ENCODE measurements around the gene CTXND1. TPM values are rescaled to one million over a fixed set of nuclear protein-coding genes. Genes with fewer than 3 reads are reported as not detected.
"Not testable (repeated sequence)": the region's sequence is repeated elsewhere in the genome, so short reads cannot be mapped to it uniquely, and the experiment has no call there.

Gene CTXND1
- not detected in 2 replicates for total RNA-seq

- Histone ChIP-seq H2AFZ (ENCODE audit: low read length) (peak within 1 kb of the TSS; percentile 20), H3K27me3 (ENCODE audit: insufficient read depth, low read length) (peaks cover 87% of the 10 kb centered on the region), H3K9me3 (ENCODE audit: low read depth, low read length) (no peaks in the 10 kb centered on the region), H3K36me3 (ENCODE audit: insufficient read depth, low read length) (no peaks in the 10 kb centered on the region), H3K4me2 (ENCODE audit: insufficient read depth, low read length) (peak within 1 kb of the TSS; percentile 32), H3K79me2 (ENCODE audit: insufficient read depth, low read length) (no peaks in the 10 kb centered on the region), H4K20me1 (ENCODE audit: insufficient read depth, low read length) (no peaks in the 10 kb centered on the region), H3K4me3 (ENCODE audit: insufficient read depth, low read length) (peak within 1 kb of the TSS; percentile 25), H3K27ac (ENCODE audit: low read depth, low read length) (no peak within 1 kb of the TSS), H3K4me1 (ENCODE audit: insufficient read depth, low read length) (no peaks in the 10 kb centered on the region)
- TF ChIP-seq CTCF (IDR thresholded peaks at IDR 0.05; ENCODE audit: extremely low read depth, low read depth, low read length) = no peak
- DNase-seq (ENCODE audit: insufficient read length, low spot score, missing footprints) = no peak
Measured at GRCh38 chr15:80252121-80252518, at the start of gene CTXND1. TSS of gene CTXND1 (minus strand) at chr15:80252213. CDS start at chr15:80201949, 50,264 bp downstream.

- H3K27ac ChIP-seq (ENCODE audit: low read depth, low read length) = no peak overlapping the region
- TF ChIP-seq CTCF (IDR thresholded peaks at IDR 0.05; ENCODE audit: extremely low read depth, low read depth, low read length) = no peak
- no peaks in the 10 kb centered on the region for H3K4me1 ChIP-seq (ENCODE audit: insufficient read depth, low read length)
- DNase-seq (ENCODE audit: insufficient read length, low spot score, missing footprints) = no peak
- no peak overlapping the region for H3K4me3 ChIP-seq (ENCODE audit: insufficient read depth, low read length)
- no peaks in the 10 kb centered on the region for H3K79me2 ChIP-seq (ENCODE audit: insufficient read depth, low read length)
- no peaks in the 10 kb centered on the region for H4K20me1 ChIP-seq (ENCODE audit: insufficient read depth, low read length)
- H3K36me3 ChIP-seq (ENCODE audit: insufficient read depth, low read length) = no peaks in the 10 kb centered on the region
- H2AFZ ChIP-seq (ENCODE audit: low read length) = no peak overlapping the region
- H3K9me3 ChIP-seq (ENCODE audit: low read depth, low read length) = no peaks in the 10 kb centered on the region
- H3K27me3 ChIP-seq (ENCODE audit: insufficient read depth, low read length) = no peaks in the 10 kb centered on the region
- no peak overlapping the region for H3K4me2 ChIP-seq (ENCODE audit: insufficient read depth, low read length)
Measured at GRCh38 chr15:80301472-80301871, 49.5 kb upstream of the CTXND1 start.

DNA sequence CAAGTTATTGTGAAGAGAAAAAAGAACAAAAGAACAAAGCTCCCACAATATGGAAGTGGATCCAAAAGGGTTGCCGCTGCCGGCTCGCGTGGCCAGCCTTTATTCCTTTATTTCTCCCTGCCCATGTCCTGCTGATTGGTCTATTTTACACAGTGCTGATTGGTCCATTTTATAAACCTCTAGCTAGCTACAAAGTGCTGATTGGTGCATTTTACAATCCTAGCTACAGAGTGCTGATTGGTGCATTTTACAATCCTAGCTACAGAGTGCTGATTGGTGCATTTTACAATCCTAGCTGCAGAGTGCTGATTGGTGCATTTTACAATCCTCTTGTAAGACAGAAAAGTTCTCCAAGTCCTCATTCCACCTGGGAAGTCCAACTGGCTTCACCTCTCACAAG, 43.8 kb upstream of the CTXND1 start:
- H3K9me3 ChIP-seq (ENCODE audit: low read depth, low read length); H3K27ac ChIP-seq (ENCODE audit: low read depth, low read length); H3K27me3 ChIP-seq (ENCODE audit: insufficient read depth, low read length); DNase-seq (ENCODE audit: insufficient read length, low spot score, missing footprints); H3K4me3 ChIP-seq (ENCODE audit: insufficient read depth, low read length); H3K4me2 ChIP-seq (ENCODE audit: insufficient read depth, low read length); H3K79me2 ChIP-seq (ENCODE audit: insufficient read depth, low read length); H3K4me1 ChIP-seq (ENCODE audit: insufficient read depth, low read length); H3K36me3 ChIP-seq (ENCODE audit: insufficient read depth, low read length); H4K20me1 ChIP-seq (ENCODE audit: insufficient read depth, low read length); H2AFZ ChIP-seq (ENCODE audit: low read length): not testable (repeated sequence)

DNA sequence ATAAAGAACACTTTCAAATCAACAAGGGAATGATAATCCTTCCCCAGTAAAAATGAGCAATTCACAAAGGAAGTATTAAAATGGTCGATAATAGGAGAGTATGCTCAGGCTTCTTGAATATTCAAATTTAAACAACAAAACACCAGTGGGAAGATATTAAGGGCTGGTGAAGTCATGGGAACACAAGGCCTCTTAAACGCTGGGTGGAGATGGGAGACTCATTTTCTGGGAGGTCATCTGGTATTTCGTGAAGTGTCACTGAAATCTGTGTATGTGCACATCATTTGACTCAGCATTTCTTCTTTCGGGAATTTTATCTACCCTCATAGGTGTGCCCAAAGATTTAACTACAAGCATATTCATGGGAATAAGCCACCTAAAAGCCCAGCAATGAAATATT, 40.1 kb upstream of the CTXND1 start:
- H3K79me2 ChIP-seq (ENCODE audit: insufficient read depth, low read length) = no peaks in the 10 kb centered on the region
- TF ChIP-seq CTCF (IDR thresholded peaks at IDR 0.05; ENCODE audit: extremely low read depth, low read depth, low read length) = no peak
- H3K4me2 ChIP-seq (ENCODE audit: insufficient read depth, low read length) = no peak overlapping the region
- H3K27ac ChIP-seq (ENCODE audit: low read depth, low read length) = no peak overlapping the region
- no peak overlapping the region for H3K4me3 ChIP-seq (ENCODE audit: insufficient read depth, low read length)
- H3K4me1 ChIP-seq (ENCODE audit: insufficient read depth, low read length) = no peaks in the 10 kb centered on the region
- H3K27me3 ChIP-seq (ENCODE audit: insufficient read depth, low read length) = peaks cover 11% of the 10 kb centered on the region
- no peaks in the 10 kb centered on the region for H3K36me3 ChIP-seq (ENCODE audit: insufficient read depth, low read length)
- no peak overlapping the region for H2AFZ ChIP-seq (ENCODE audit: low read length)
- H4K20me1 ChIP-seq (ENCODE audit: insufficient read depth, low read length) = no peaks in the 10 kb centered on the region
- H3K9me3 ChIP-seq (ENCODE audit: low read depth, low read length) = no peaks in the 10 kb centered on the region
- DNase-seq (ENCODE audit: insufficient read length, low spot score, missing footprints) = no peak

DNA sequence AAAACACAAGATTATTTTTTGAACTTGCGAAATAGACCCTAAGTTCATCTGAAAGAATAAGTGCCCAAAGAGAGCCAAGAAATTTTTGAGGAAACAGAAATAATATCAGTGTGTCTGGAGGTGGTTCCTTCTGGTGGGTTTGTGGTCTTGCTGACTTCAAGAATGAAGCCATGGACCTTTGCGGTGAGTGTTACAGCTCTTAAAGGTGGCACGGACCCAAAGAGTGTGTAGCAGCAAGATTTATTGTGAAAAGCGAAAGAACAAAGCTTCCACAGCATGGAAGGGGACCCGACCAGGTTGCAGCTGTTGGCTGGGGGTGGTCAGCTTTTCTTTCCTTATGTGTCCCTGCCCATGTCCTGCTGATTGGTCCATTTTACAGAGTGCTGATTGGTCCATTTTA, 38.9 kb upstream of the CTXND1 start:
- not testable (repeated sequence) for H4K20me1 ChIP-seq (ENCODE audit: insufficient read depth, low read length); H3K79me2 ChIP-seq (ENCODE audit: insufficient read depth, low read length); H3K36me3 ChIP-seq (ENCODE audit: insufficient read depth, low read length); H2AFZ ChIP-seq (ENCODE audit: low read length); H3K4me3 ChIP-seq (ENCODE audit: insufficient read depth, low read length); H3K4me2 ChIP-seq (ENCODE audit: insufficient read depth, low read length); DNase-seq (ENCODE audit: insufficient read length, low spot score, missing footprints); H3K9me3 ChIP-seq (ENCODE audit: low read depth, low read length); H3K27ac ChIP-seq (ENCODE audit: low read depth, low read length); H3K4me1 ChIP-seq (ENCODE audit: insufficient read depth, low read length)
- H3K27me3 ChIP-seq (ENCODE audit: insufficient read depth, low read length) = peaks cover 11% of the 10 kb centered on the region

Measured in osteoblast (primary cell).